DND-41 (cell line): ENCODE data around the gene MCC.

Experiments
- ATAC-seq: fragments of 200-7000 bp; cut with Tn5 transposase; 3 replicates; pipeline ENCODE4 v1.9.1; 2021; ENCODE audit warnings: low read depth; ENCODE audit not compliant: insufficient read depth
- DNase-seq: peaks from one replicate; pipeline ENCODE4 v3.0.0-alpha.2; 2020
- H2AFZ ChIP-seq: 2 replicates; pipeline ENCODE4 v1.6.0; 2012; ENCODE audit warnings: low read depth, low read length
- H3K27ac ChIP-seq: 2 replicates; pipeline ENCODE4 v1.5.1; 2012; ENCODE audit warnings: low read length, inconsistent platforms
- H3K27me3 ChIP-seq: fragments of 200-600 bp; sonication (generic); 2 replicates; pipeline ENCODE4 v1.6.0; 2012; ENCODE audit warnings: low read length, mild to moderate bottlenecking, inconsistent platforms; ENCODE audit not compliant: insufficient read depth, poor library complexity
- H3K36me3 ChIP-seq: 2 replicates; pipeline ENCODE4 v1.5.1; 2012; ENCODE audit warnings: low read length, inconsistent platforms; ENCODE audit not compliant: insufficient read depth
- H3K4me1 ChIP-seq: 2 replicates; pipeline ENCODE4 v1.5.1; 2012; ENCODE audit warnings: mild to moderate bottlenecking, low read length; ENCODE audit not compliant: insufficient read depth
- H3K4me2 ChIP-seq: 2 replicates; pipeline ENCODE4 v1.6.0; 2012; ENCODE audit warnings: mild to moderate bottlenecking, moderate library complexity, low read length, inconsistent platforms; ENCODE audit not compliant: insufficient read depth
- H3K4me3 ChIP-seq, 2 experiments: fragments of 200-600 bp in 1 of 2; shearing (Covaris generic) in 1 of 2; 2 replicates each; pipeline ENCODE4 v1.5.1; 2012 to 2016; ENCODE audit warnings: inconsistent platforms in 2 of 2, low read length in 2 of 2, mild to moderate bottlenecking in 2 of 2, low read depth in 1 of 2, moderate library complexity in 1 of 2
- H3K79me2 ChIP-seq: 2 replicates; pipeline ENCODE4 v1.6.0; 2012; ENCODE audit warnings: low read length, inconsistent platforms; ENCODE audit not compliant: insufficient read depth
- H3K9ac ChIP-seq: 2 replicates; pipeline ENCODE4 v1.6.0; 2012; ENCODE audit warnings: low read depth, mild to moderate bottlenecking, inconsistent platforms, low read length, moderate library complexity
- H3K9me3 ChIP-seq: 2 replicates; pipeline ENCODE4 v1.5.1; 2012; ENCODE audit warnings: low read length, moderate library complexity, mild to moderate bottlenecking, inconsistent platforms; ENCODE audit not compliant: insufficient read depth, severe bottlenecking
- H4K20me1 ChIP-seq: 2 replicates; pipeline ENCODE4 v1.6.0; 2012; ENCODE audit warnings: low read length; ENCODE audit not compliant: insufficient read depth
- CTCF ChIP-seq: IDR thresholded peaks from 2 replicates; pipeline ENCODE4 v1.5.1; 2012; ENCODE audit warnings: borderline replicate concordance, low read length, moderate library complexity, mild to moderate bottlenecking; ENCODE audit not compliant: poor library complexity, severe bottlenecking; ENCODE audit errors: extremely low read depth
- EZH2 ChIP-seq: IDR thresholded peaks from 3 replicates; pipeline ENCODE4 v1.6.1; 2012; ENCODE audit warnings: borderline replicate concordance, low read depth, mild to moderate bottlenecking, moderate library complexity, low read length, inconsistent platforms; ENCODE audit not compliant: severe bottlenecking

MCC gene

DNA sequence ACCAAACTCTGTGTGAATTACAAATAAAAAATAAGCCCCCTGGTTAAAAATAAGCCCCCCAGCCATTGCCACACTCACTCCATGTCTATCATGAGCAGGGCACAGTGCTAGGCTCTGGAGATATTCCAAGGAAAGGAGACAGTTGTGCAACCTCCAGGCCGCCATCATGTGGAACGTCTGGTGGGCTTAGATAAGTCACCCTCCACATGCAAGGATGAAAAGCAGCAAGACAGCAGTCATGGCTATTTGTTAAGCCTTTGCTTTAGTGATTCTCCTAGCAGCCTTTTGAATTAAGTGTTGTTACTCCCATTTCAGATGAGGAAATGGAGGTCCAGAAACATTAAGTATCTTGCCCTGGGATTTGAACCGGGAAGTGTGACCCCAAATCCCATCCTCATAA is 416.9 kb downstream of the MCC start:
- Histone ChIP-seq H3K4me1 (no peaks in the 10 kb centered on the region), H3K9me3 (peaks cover 4% of the 10 kb centered on the region), H4K20me1 (no peaks in the 10 kb centered on the region), H3K27me3 (no peaks in the 10 kb centered on the region), H3K4me2 (no peak overlapping the region), H3K27ac (no peak overlapping the region), H3K9ac (no peak overlapping the region), H3K36me3 (no peaks in the 10 kb centered on the region), H3K4me3 (no peak overlapping the region), H2AFZ (no peak overlapping the region), H3K79me2 (no peaks in the 10 kb centered on the region)
- TF ChIP-seq CTCF (no peak), EZH2 (no peak)
- ATAC-seq (no peak), DNase-seq (no peak)

DNA sequence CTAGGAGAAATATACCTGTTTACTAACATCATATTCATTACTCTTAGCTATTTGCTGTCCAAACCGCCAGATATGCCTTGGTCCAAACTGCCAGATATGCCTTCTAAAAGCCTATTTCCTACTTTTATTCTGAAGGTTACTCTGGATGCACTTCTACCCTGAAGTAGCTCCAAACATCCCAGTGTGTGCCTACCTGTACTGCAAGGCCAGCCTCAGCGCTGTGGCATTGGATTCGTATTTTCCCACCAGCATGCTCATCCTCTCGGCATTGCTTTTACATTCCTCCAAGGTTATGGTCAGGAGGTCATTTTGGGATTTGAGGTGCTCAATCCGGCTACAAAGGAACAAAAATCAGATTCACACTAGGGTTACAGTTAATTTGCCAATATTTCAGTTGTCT is 417.4 kb downstream of the MCC start:
- H3K4me1 ChIP-seq, result no peaks in the 10 kb centered on the region
- ATAC-seq (no peak), DNase-seq (no peak)
- H3K27ac ChIP-seq, result no peak overlapping the region
- no peaks in the 10 kb centered on the region for H4K20me1 ChIP-seq
- H3K4me2 ChIP-seq, result no peak overlapping the region
- no peak overlapping the region for H3K4me3 ChIP-seq
- TF ChIP-seq EZH2, result no peak
- TF ChIP-seq CTCF, result no peak
- no peaks in the 10 kb centered on the region for H3K27me3 ChIP-seq
- H3K79me2 ChIP-seq, result no peaks in the 10 kb centered on the region
- no peak overlapping the region for H3K9ac ChIP-seq
- H2AFZ ChIP-seq, result no peak overlapping the region
- no peaks in the 10 kb centered on the region for H3K36me3 ChIP-seq
- H3K9me3 ChIP-seq, result peaks cover 4% of the 10 kb centered on the region

GRCh38 chr5:113068559-113068958 is 419.7 kb downstream of the MCC start:
- Histone ChIP-seq H3K9me3 (no peaks in the 10 kb centered on the region), H3K9ac (no peak overlapping the region), H3K4me1 (no peaks in the 10 kb centered on the region), H4K20me1 (no peaks in the 10 kb centered on the region), H3K4me2 (no peak overlapping the region), H3K36me3 (no peaks in the 10 kb centered on the region), H3K27ac (no peak overlapping the region), H3K27me3 (no peaks in the 10 kb centered on the region), H3K79me2 (no peaks in the 10 kb centered on the region), H2AFZ (no peak overlapping the region), H3K4me3 (no peak overlapping the region)
- TF ChIP-seq CTCF (no peak), EZH2 (no peak)
- ATAC-seq (no peak), DNase-seq (no peak)

DNA sequence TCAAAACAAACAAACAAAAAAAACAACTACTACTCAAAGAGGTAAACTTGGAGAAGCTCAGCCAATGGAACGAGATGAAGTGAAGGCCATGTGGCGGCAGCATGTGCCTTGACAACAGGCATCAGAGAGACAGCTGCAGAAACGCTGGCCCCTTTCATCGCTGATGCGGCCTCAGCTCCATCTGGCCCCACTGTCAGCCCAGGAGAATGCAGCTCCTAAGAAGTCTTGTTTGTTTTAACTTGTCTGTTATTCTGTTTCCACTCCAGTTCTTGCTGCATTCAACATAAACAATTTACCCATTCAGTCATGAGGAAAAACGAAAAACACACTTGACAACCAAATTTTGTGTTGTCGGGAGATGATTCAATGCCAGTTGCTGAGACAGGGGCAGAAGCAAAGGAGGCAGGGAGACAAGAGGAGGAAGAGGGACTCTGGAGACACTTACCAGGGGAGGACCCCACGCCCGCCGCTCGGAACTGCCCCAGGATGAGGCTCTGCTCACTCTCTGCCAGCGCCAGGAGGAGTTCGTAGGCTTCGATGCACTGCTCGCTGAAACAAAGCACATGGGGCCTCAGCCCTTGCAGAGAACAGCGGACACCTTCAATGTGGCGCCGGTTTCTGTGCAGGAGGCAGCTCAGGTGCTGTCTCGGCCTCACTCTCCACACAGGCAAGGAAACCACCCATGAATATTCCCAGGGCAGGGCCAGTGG is 420.5 kb downstream of the MCC start:
- Histone ChIP-seq H3K9me3 (no peaks in the 10 kb centered on the region), H3K27me3 (no peaks in the 10 kb centered on the region), H3K79me2 (no peaks in the 10 kb centered on the region), H3K36me3 (no peaks in the 10 kb centered on the region), H3K27ac (no peak overlapping the region), H3K4me1 (peaks cover 7% of the 10 kb centered on the region), H3K4me2 (no peak overlapping the region), H2AFZ (no peak overlapping the region), H3K4me3 (no peak overlapping the region), H3K9ac (no peak overlapping the region), H4K20me1 (no peaks in the 10 kb centered on the region)
- TF ChIP-seq CTCF, result no peak
- TF ChIP-seq EZH2, result no peak
- ATAC-seq (no peak), DNase-seq (no peak)
